Hepatocyte (in vitro differentiated cells): Measurements from ENCODE around the gene DDX17.

Experiments
- EZH2phosphoT487 ChIP-seq: fragments of 200-600 bp; sonication (generic); IDR thresholded peaks from one replicate; pipeline ENCODE4 v1.6.1; 2018; ENCODE audit warnings: antibody characterized with exemption, mild to moderate bottlenecking, low read depth, moderate library complexity; ENCODE audit not compliant: unreplicated experiment, severe bottlenecking
- TF ChIP-seq, protein P1 (sequence below): fragments of 200-600 bp; sonication (generic); IDR thresholded peaks from 2 replicates; pipeline ENCODE4 v1.5.1; 2016; ENCODE audit warnings: antibody characterized with exemption, mild to moderate bottlenecking; ENCODE audit not compliant: poor library complexity

DNA sequence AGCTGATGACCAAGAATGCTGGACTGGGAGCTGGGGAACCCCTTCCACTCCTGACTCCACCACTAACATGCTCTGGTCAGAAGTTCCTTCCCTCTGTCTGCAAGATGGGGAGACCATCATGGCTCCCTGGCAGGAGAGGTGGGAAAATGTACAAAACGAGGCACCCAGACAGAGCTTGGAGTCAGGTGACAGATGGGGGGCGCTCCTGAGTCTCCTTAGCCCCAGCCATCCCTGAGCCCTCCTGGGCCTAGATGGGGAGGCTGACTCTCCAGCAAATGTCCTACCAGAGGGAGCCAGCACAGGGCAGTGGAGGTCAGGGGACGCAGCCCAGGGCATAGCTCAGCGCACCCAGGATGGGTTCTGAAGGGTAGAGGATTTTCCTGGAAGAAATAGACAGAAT, 71.1 kb downstream of the DDX17 start:
- TF ChIP-seq, protein P1, sequence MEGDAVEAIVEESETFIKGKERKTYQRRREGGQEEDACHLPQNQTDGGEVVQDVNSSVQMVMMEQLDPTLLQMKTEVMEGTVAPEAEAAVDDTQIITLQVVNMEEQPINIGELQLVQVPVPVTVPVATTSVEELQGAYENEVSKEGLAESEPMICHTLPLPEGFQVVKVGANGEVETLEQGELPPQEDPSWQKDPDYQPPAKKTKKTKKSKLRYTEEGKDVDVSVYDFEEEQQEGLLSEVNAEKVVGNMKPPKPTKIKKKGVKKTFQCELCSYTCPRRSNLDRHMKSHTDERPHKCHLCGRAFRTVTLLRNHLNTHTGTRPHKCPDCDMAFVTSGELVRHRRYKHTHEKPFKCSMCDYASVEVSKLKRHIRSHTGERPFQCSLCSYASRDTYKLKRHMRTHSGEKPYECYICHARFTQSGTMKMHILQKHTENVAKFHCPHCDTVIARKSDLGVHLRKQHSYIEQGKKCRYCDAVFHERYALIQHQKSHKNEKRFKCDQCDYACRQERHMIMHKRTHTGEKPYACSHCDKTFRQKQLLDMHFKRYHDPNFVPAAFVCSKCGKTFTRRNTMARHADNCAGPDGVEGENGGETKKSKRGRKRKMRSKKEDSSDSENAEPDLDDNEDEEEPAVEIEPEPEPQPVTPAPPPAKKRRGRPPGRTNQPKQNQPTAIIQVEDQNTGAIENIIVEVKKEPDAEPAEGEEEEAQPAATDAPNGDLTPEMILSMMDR: no peak
- no peak for TF ChIP-seq EZH2phosphoT487
